DMS 273 (cell line): ENCODE results near the gene TAF12.
"Not testable (repeated sequence)": the region's sequence is repeated elsewhere in the genome, so short reads cannot be mapped to it uniquely, and the experiment has no call there.

ENCODE experiments used
- DNase-seq: peaks from one replicate; lab custom pipeline; 2025; ENCODE audit not compliant: unreplicated experiment; lab: John Stamatoyannopoulos, UW

Gene TAF12

GRCh38 chr1:28642847-28643635 is at the start of gene TAF12:
TAF12 (minus strand) TSS chr1:28643067; CDS start chr1:28622081, 20,986 bp downstream.
- peak; percentile 99 for DNase-seq

DNA sequence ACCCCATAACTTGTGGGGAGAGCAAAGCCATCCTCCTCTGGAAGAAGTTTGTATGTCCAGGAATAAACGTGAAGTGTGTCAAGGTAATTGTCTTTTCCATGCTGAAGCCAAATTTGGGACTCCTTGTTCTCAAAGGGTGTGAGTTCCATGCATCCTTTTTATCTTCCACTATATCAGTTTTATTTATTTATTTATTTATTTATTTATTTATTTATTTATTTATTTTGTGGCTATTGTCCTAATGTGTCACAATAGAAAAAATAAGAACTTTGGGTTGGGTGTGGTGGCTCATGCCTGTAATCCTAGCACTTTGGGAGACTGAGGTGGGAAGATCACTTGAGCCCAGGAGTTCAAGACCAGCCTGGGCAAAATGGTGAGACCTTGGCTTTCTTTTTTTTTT is 48.8 kb upstream of the TAF12 start:
- not testable (repeated sequence) for DNase-seq

DNA sequence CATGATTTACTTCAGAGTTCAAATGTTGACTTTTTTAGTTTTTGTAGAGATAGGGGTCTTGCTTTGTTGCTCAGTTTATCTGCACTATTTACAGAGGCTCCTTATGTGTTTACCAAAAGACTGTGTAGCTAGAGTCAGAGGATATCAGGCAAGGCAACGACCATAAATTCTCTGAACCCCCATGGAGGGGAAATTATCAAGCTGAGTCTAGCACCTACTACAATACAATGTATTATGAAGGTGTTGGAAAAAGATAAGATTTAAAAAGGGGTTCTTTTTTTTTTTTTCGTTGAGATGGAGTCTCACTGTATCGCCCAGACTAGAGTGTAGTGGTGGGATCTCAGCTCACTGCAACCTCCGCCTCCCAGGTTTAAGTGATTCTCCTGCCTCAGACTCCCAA is 42.1 kb upstream of the TAF12 start:
- DNase-seq: no peak

DNA sequence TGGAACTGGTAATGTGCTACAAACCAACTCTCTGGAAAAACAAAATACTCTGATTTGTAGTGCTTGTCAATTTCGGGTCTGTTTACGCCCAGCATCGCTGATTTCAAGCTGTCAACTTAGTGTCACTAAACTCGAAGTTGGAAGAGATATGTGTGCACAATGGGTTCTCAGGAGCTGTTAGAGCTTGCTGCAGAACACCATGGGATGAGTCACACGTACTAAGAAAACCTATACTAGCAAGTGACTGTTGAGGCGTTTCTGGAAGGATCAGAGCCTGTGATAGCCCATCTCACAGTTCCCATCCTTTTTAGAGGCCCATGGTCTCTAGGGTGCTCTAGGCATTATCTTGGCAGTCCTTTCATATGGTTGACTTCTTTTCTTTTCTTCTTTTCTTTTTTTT is 40.0 kb upstream of the TAF12 start:
- DNase-seq: no peak

DNA sequence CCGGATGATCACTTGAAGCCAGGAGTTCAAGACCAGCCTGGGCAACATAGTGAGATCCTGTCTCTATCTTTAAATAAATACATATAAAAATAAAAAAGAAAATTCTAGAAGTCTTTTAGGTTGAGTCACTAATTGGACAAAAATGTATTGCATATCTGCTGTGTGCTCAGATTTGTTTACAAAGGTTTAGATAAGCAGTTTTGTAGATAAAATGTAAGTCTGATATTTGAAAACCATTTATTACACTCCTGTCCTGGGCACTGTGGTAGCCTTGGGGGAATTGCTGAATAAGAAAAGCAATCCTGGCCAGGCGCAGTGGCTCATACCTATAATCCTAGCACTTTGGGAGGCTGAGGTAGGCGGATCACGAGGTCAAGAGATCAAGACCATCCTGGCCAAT is 37.3 kb upstream of the TAF12 start:
- no peak for DNase-seq

GRCh38 chr1:28675924-28676257 is 33.0 kb upstream of the TAF12 start:
- no peak for DNase-seq

- not testable (repeated sequence) for DNase-seq
Observed at GRCh38 chr1:28672971-28673370, 30.1 kb upstream of the TAF12 start.

DNA sequence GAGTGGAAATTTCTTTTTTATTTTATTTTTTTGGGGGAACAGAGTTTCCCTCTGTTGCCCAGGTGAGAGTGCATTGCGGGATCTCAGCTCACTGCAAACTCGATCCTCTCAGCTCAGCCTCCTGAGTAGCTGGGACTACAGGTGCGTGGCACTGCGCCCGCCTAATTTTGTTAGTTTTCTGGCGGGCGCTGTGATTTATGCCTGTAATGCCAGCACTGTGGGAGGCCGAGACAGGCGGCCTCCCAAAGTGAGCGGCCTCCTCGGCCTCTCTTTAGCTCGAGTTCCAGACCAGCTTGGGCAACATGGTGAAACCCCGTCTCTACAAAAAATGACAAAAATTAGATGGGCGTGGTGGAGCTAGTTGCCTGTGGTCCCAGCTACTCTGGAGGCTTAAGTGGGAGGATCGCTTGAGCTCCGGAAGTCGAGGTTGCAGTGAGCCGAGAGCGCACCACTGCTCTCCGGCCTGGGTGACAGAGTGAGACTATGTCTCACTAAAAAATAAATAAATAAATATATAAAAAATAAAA is 28.4 kb upstream of the TAF12 start:
- DNase-seq: no peak

- DNase-seq: peak; percentile 94
Observed at GRCh38 chr1:28668956-28669723, 26.3 kb upstream of the TAF12 start.

GRCh38 chr1:28668191-28668955 is 25.5 kb upstream of the TAF12 start, which contains the start of gene GMEB1:
GMEB1 (plus strand) TSS chr1:28668784; CDS start chr1:28683613, 14,829 bp downstream.
- peak; percentile 95 for DNase-seq

DNA sequence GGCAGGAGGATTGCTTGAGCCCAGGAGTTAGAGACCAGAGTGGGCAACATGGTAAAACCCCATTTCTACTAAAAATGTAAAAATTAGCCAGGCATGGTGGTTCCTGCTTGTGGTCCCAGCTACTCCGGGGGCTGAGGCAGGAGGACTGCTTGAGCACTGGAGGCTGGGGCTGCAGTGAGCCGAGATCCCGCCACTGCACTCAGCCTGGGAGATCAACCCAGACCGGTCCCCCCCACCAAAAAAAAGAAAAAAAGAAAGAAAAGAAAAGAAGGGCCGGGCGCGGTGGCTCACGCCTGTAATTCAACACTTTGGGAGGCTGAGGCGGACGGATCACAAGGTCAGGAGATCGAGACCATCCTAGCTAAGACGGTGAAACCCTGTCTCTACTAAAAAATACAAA is 23.9 kb upstream of the TAF12 start:
- no peak for DNase-seq

- DNase-seq: peak; percentile 82
Observed at GRCh38 chr1:28663871-28664470, 21.1 kb upstream of the TAF12 start.

GRCh38 chr1:28656335-28656734 is 13.5 kb upstream of the TAF12 start:
- DNase-seq: no peak

DNA sequence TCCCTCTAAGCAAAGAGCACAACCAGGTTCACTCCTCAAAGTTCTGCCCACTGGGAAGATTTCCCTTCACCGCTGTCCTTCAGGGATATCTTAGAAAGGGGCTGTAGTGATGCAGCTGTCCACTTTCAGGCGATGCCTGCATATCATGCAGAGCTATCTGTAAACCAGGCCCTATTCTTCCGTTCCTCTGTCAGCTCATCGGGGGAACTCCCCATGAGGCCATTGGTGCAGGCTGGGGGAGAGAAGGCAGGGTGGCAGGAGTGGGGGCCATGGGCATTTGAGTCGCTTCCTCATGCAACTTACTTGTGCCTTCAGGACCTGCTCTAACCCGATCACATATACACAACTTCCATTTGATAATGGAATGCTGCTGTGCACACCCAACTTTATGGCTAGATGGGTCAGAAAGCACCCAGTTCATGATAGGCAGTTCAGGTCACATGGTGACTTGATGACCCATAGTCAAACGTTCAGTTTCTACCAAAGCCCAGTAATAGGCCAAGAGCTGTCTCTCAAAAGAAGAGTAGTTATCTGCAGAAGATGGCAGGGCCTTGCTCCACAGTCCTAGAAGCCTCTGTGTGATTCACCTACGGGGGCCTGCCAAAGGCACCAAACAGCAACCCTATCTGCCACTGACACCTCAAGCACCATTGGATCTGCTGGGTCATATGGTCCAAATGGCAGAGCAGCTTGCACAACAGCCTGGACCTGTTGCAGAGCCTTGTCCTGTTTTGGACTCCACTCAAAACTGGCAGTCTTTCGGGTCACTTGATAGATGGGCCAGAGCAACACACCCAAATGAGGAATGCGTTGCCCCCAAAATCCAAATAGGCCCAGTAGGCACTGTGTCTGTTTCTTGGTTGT is 12.8 kb upstream of the TAF12 start:
- DNase-seq: not testable (repeated sequence)

DNA sequence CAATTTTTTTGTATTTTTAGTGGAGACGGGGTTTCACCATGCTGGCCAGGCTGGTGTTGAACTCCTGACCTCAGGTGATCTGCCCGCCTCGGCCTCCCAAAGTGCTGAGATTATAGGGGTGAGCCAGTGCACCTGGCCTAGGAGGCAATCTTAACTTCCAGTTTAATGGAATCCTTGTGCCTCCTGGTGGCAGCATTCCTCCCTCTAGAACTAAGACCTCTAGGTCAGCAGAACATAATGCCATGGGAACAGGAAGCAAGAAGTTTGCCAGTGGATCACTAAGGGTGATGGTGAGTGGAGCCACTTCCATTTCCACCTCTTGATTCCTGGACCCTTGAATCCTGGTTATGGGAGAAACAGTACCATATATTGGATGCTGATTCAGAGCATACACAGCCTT is 11.0 kb upstream of the TAF12 start:
- DNase-seq: peak; percentile 65

- DNase-seq: not testable (repeated sequence)
Observed at GRCh38 chr1:28653063-28653462, 10.2 kb upstream of the TAF12 start.

- peak; percentile 100 for DNase-seq
Observed at GRCh38 chr1:28648474-28649198, 5.8 kb upstream of the TAF12 start, which contains the start of gene RNU11. RNU11 (plus strand) TSS chr1:28648600.

DNA sequence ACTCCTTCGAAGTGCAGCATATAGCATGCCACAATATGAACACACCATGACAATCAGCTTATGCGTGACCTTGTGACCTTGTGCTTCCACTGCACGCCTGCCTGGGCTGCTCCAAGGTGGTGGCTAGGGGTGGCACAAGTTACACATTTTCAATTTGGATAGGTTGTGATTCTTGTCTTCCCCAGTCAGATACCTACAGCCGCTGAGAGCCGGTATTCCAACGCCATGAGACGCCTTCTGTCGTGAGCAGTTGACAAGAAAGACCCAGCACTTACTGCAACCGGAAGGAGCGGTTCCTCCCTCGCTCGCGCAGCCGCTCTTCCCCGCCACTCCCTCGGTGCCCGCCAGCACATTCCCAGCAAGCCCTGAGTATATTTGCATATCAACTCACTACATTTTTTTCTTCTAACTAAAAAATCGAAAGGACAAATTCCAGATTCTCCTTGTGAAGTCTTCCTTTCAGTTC is 5.2 kb upstream of the TAF12 start:
- peak; percentile 96 for DNase-seq

DNA sequence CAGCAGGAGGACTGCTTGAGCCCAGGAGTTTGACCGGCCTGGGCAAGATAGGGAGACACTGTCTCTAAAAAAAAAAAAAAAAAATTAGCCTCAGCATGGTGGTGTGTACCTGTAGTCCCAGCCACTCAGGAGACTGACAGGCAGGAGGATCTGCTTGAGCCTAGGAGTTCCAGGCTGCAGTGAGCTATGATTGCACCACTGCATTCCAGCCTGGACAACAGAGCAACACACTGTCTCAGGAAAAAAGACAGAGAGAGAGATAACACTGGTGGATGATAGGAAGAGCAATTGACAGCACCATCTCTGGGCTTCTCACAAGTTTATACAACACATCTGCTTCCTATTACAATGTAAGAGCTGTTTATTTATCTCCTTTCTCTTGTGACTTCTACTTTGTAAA is 3.2 kb upstream of the TAF12 start:
- DNase-seq: no peak
